ENCODE measurements around the gene ZNF726. TPM values are rescaled to one million over a fixed set of nuclear protein-coding genes. Genes with fewer than 3 reads are reported as not detected.
"Not testable (repeated sequence)": the region's sequence is repeated elsewhere in the genome, so short reads cannot be mapped to it uniquely, and the experiment has no call there.

The ZNF726 gene
- total RNA-seq, 2 experiments from 2014 or later, result 15.4 to 15.6 TPM

DNA sequence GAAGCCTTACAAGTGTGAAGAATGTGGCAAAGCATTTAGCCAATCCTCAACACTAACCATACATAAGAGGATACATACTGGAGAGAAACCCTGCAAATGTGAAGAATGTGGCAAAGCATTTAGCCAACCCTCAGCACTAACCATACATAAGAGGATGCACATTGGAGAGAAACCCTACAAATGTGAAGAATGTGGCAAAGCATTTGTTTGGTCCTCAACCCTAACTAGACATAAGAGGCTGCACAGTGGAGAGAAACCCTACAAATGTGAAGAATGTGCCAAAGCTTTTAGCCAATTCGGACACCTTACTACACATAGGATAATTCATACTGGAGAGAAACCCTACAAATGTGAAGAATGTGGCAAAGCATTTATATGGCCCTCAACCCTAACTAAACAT, 18.2 kb downstream of the ZNF726 start:
- ChIA-PET POLR2A (interaction anchor here (0.6 kb wide), 1 partner anchor 20 kb away, joined by 8 read pairs; no protein-coding TSS in a partner anchor), CTCF (no interaction called here)

DNA sequence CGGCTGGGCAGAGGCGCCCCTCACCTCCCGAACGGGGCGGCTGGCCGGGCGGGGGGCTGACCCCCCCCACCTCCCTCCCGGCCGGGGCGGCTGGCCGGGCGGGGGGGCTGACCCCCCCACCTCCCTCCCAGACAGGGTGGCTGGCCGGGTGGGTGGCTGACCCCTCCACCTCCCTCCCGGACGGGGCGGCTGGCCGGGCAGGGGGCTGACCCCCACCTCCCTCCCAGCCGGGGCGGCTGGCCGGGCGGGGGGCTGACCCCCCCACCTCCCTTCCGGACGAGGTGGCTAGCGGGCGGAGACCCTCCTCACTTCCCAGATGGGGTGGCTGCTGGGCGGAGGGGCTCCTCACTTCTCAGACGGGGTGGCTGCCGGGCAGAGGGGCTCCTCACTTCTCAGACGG, 22.3 kb downstream of the ZNF726 start:
- POLR2A ChIA-PET, CTCF ChIA-PET: not testable (repeated sequence)

DNA sequence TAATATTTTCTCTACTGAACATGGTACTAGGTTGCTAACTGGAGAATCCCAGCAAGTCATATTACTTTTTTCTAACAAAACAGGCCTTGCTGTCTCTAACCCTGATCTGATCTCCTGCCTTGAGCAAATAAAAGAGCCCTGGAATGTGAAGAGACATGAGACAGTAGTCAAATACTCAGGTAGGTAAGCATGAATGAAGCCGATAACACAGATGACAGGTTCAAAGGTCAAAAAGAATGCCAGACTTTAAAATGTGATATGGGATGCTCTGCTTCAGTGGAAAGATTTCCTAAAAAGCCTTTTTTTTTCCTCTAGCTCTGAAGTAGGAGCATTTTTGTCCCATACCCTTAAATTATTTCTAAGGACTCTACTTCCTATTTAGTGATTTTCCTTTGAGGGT, 28.7 kb downstream of the ZNF726 start:
- ChIA-PET POLR2A (interaction anchor here (0.6 kb wide), 1 partner anchor 313 kb away, joined by 7 read pairs; no protein-coding TSS in a partner anchor), CTCF (no interaction called here)

DNA sequence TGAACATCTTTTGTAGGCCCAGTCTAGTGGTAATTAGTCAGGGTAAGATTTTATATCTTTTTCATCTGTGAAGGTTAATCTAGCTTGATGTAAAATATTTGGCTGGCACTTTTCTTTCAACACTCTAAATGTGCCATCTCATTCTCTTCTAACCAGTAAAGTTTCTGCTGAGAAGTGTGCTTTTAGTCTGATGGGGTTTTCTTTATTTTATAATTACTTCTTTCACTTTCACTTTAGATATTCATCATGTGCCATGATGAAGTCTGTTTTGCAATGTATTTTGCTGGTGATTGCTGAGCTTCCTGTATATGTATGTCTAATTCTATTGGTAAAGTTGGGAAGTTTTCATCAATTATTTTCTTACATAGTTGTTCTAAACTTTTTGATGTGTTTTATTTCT, 31.9 kb downstream of the ZNF726 start:
- CTCF ChIA-PET, result interaction anchor here (0.6 kb wide), 1 partner anchor 22 kb away, joined by 3 read pairs; no protein-coding TSS in a partner anchor
- POLR2A ChIA-PET, result no interaction called here

DNA sequence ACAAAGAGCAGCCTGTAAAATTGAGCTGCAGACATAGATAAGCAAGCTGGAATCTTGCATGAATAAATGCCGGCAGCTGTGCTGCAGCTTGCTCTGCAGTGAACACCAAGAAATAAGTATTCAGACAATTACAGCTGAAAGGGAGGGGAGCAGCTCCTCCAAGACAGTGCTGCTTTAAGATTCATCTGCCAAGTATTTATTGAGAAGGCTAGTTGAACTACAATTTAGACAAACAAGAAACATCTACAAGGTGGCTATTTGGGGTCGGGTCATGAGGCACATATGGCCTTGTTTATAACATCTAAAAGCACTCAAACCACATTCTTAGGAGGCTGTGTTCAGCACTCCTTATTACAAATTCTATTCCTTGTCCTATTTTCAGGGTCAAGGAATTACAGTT, 34.9 kb downstream of the ZNF726 start:
- ChIA-PET POLR2A (no interaction called here), CTCF (no interaction called here)

DNA sequence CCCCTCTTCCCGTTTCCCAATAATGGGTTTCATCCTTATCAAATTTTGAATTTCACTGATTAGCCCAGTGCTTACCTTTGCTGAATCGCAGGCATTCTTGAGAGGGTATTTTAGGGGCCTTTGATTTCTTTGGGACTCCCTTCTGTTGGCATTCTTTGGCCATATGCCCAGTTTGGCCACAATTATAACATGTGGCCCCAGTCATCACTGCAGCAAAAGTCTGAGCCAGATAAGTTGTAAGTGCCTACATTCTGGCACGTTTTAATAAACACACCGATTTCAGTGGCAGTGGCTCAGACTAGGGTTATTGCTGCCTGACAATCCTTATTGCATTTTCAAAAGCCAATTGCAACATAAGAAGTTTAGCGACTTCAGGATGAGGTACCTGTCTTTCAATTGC, 41.4 kb downstream of the ZNF726 start:
- ChIA-PET CTCF (no interaction called here), POLR2A (no interaction called here)

DNA sequence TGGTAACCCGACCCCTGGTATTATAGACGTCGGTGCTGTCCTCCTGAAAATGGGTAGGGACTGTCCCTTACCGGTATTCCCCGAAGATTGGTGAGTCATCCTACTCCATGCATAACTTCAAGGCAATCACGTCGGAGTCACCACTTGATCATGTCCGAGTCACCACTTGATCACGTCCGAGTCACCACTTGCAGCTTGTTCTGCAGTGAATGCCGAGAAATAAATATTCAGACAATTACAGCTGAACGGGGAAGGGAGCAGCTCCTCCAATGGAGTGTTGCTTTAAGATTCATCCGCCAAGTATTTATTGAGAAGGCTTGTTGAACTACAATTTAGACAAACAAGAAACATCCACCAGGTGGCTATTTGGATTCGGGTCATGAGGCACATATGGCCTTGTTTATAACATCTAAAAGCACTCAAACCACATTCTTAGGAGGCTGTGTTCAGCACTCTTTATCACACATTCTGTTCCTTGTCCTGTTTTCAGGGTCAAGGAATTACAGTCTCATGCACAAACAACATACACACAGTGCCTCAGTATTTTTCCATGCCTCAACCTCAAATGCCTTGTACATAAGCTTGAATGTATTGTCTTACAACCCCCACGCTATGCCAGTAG, 43.1 kb downstream of the ZNF726 start:
- ChIA-PET POLR2A (no interaction called here), CTCF (no interaction called here)

DNA sequence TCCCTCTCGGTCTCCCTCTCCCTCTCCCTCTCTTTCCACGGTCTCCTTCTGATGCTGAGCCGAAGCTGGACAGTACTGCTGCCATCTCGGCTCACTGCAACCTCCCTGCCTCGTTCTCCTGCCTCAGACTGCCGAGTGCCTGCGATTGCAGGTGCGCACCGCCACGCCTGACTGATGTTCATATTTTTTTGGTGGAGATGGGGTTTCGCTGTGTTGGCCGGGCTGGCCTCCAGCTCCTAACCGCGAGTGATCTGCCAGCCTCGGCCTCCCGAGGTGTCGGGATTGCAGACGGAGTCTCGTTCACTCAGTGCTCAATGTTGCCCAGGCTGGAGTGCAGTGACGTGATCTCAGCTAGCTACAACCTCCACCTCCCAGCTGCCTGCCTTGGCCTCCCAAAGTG, 48.7 kb downstream of the ZNF726 start:
- POLR2A ChIA-PET, CTCF ChIA-PET: not testable (repeated sequence)

DNA sequence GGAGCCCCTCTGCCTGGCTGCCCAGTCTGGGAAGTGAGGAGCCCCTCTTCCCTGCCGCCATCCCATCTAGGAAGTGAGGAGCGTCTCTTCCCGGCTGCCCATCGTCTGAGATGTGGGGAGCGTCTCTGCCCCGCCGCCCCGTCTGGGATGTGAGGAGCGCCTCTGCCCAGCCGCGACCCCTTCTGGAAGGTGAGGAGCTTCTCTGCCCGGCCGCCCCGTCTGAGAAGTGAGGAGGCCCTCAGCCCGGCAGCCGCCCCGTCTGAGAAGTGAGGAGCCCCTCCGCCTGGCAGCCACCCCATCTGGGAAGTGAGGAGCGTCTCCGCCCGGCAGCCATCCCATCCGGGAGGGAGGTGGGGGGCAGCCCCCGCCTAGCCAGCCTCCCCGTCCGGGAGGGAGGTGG, 49.2 kb downstream of the ZNF726 start:
- CTCF ChIA-PET, POLR2A ChIA-PET: not testable (repeated sequence)

DNA sequence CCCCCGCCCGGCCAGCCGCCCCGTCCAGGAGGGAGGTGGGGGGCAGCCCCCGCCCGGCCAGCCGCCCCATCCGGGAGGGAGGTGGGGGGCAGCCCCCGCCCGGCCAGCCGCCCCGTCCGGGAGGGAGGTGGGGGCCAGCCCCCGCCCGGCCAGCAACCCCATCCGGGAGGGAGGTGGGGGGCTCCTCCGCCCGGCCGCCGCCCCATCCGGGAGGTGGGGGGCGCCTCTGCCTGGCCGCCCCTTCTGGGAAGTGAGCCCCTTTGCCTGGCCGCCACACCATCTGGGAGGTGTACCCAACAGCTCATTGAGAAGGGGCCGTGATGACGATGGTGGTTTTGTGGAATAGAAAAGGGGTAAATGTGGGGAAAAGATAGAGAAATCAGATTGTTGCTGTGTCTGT, 49.6 kb downstream of the ZNF726 start:
- CTCF ChIA-PET, result not testable (repeated sequence)

DNA sequence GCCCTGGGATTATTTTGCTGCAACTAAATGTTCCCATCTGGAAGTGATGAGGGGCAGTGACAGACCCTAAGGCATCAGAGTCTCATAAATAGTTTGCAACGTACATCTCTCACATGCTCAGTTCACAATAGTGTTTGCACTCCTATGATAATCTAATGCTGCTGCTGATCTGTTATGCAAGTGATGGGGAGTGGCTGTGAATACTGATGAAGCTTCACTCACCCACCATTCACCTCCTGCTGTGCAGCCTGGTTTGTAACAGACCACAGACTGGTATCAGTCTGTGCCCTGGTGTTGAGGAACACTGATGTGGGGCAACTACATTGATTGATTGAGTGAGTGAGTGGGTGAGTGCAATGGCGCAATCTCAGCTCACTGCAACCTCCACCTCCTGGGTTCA, 54.9 kb downstream of the ZNF726 start:
- ChIA-PET POLR2A (no interaction called here), CTCF (no interaction called here)

More for the DNA sequence above, 49.6 kb downstream of the ZNF726 start:
- POLR2A ChIA-PET, result not testable (repeated sequence)

DNA sequence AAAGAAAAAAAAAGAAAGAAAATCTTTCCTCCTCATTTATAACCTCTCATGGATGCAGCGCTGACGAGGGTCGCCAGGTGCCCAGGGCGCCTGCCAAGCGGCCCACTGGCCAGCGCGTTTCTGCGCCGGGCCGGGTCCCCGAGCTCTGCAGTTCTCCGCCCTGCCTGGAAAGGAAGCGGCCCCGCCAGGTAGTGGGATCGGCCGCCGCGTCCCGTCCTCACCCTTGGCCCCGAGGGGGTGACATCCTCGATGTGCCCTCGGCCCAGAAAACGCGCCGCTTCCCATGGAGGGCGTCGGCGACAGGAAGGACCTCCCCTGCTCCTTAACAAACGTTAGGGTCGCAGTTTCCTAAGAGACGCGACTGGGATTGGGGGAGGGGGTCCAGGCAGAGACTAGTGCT, 56.9 kb downstream of the ZNF726 start:
- CTCF ChIA-PET, result no interaction called here
- POLR2A ChIA-PET, result no interaction called here

DNA sequence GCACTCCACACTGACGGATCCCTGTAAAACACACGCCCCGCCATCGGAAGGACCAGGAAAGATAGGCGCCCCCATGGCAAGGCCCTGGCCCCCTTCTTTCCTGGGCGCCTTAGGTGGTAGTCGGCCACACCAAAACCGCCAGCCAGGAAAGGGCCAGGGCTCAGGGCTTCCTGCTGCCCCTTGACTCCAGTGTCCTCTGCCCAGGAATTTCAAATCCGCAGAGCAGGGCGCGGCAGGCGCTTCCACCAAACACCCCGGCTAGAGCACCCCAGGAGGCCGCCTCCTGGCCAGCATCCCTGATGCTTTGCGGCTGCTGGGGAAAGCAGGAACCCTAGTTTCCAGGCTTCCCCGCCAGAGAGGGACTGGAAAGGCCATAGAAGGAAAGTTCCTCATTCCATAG, 57.5 kb downstream of the ZNF726 start:
- ChIA-PET CTCF (no interaction called here), POLR2A (no interaction called here)

DNA sequence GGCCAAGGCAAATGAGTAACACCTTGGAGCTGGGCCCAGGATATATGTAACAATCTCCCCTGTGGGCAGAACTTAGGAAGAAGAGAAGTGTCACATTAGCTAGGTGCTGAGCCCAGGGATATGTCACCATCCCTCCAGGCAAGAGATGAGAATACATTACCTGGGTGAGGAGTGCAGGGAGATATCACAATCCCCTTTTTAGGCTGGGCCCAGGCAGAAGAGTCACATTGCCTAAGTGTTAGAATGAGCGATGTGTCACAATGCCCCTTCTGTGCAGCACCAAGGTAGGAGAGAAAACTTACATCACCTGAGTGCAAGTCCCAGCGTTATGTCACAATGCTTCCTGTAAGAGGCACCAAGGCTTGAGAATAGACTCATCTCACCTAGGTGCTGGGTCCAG, 60.3 kb downstream of the ZNF726 start:
- POLR2A ChIA-PET, result no interaction called here
- CTCF ChIA-PET, result no interaction called here

DNA sequence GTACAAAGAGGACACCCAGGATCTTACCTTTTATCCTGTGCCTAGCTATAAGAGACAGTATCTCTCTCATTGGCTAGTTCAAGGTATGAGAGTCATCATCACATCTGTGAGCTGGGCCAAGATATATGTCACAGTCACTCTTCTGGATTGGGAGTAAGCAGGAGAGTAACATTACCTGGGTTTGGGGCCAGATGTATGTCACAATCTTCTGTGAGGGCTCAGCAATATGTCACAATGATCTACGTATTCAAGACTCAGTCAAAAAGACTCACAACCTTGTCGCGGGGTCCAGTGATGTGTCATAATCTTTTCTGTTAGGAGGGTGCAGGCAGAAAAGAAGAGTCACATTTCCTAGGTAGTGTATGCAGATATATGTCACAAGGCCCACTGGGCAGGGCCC, 61.9 kb downstream of the ZNF726 start:
- POLR2A ChIA-PET, CTCF ChIA-PET: not testable (repeated sequence)

DNA sequence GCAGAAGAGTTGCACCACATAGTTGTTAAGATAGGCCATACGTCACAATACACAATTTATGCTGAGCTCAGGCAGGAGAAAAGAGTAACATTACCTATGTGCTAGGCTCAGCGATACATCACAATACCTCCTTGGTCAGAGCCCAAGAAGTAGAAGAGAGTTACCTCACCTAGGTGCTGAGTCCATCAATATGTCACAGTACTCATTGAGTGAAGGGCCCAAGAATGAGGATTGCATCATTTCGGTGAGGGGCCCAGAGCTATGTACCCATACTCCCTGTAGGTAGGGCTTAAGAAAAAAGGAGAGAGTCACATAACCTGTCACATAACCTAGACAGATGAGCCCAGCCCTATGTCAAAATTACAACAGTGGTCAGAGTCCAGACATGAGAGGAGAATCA, 62.6 kb downstream of the ZNF726 start:
- CTCF ChIA-PET, POLR2A ChIA-PET: not testable (repeated sequence)

DNA sequence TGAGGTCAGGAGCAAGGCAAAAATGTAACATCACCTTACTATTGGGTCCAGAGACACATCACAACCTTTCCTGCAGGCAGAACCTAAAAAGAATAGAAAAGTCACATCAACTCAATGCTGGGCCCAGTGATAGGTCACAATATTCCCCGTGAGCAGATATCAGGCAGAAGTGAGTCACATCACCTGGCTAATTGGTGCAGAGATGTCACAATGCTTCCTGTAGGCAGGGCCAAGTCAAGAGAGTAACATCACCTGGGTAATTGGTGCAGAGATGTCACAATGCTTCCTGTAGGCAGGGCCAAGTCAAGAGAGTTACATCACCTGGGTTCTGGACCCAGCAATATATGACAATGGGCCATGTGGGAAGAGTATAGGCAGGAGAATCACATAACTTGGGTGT, 63.4 kb downstream of the ZNF726 start:
- POLR2A ChIA-PET, result no interaction called here
- CTCF ChIA-PET, result no interaction called here

DNA sequence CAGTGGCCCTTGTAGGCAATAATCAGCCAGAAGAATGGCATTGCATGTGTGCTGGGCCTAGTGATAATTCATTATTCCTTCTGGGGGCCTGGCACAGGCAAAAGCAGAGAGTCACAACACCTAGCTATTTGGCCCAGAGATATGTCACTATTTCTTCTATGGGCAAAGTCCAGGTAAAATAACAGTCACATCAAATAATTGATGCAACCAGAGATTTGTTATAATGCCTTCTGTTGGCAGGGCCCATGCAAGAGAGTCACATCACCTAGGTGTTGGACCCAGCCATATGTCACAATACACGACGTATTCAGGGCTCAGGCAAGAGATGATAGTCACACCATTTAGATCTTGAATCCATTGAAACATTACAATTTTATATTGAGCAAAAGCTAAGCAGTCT, 66.1 kb downstream of the ZNF726 start:
- POLR2A ChIA-PET, result no interaction called here
- CTCF ChIA-PET, result no interaction called here

DNA sequence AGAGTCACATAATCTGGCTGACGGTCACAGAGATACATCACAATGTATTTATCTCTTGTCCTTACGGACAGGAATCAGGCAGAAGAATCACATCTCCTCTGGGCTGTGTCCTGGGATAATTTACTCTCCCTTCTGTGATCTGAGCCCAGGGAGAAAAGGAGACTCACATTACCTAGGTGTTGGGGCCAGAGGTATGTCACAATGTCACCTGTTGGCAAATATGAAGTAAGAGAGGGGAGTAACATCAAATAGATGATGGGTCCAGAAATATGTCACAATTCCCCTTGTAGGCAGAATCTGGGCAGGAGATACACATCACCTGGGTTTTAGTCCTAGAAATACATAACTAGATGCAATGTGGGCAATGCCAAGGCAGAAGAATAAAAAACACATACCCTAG, 67.2 kb downstream of the ZNF726 start:
- ChIA-PET POLR2A (no interaction called here), CTCF (no interaction called here)

DNA sequence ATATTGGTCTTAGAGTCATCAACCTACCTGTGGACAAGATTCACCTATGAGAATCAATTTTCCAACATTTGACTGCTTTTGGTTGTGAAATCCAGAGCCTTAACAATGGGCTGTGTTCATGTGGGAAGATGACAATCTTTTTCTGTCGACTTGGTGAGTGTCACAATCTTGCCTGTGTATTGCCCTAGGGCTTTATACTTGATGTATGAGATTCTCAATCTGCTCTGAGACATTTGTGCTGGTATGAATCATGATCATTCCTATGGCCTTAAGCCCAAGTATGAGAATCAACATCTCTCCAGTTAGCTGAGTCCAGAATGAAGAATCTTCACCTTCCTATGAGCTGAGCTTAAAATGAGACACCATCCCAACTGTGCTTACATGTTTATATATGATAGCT, 68.7 kb downstream of the ZNF726 start:
- ChIA-PET CTCF (no interaction called here), POLR2A (no interaction called here)
